ENCODE data around the gene ADGRD1.

DNA sequence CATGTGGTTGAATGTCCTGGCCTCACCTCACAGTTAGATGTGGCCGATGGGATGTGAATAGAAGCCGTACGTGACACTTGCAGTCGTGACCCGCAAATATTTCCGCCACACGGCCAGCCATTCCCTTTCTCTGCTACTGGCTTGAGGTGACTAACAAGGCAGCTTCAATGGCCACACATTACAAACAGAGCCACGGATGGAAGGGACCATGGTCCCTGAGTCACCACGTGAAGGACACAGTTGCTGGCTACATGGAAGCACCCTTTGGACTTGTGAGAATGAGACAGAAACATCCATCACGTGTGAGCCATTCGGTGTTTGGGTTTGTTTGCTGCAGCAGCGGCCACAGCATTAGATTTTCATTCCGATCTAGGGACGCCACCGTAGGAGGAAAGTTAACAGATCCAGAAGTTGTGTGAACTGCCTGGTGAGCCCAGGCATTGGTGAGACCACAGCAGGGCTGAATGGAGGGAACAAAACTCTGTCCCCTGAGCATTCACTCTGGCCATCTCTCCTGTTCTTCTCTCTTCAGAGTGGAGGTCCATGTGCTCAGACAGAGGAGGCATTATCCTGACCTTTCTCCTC lies 33.5 kb upstream of the ADGRD1 start:
- TF ChIP-seq, protein P1, sequence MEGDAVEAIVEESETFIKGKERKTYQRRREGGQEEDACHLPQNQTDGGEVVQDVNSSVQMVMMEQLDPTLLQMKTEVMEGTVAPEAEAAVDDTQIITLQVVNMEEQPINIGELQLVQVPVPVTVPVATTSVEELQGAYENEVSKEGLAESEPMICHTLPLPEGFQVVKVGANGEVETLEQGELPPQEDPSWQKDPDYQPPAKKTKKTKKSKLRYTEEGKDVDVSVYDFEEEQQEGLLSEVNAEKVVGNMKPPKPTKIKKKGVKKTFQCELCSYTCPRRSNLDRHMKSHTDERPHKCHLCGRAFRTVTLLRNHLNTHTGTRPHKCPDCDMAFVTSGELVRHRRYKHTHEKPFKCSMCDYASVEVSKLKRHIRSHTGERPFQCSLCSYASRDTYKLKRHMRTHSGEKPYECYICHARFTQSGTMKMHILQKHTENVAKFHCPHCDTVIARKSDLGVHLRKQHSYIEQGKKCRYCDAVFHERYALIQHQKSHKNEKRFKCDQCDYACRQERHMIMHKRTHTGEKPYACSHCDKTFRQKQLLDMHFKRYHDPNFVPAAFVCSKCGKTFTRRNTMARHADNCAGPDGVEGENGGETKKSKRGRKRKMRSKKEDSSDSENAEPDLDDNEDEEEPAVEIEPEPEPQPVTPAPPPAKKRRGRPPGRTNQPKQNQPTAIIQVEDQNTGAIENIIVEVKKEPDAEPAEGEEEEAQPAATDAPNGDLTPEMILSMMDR (IDR thresholded peaks at IDR 0.05) = no peak
- no peak for TF ChIP-seq POLR2A (IDR thresholded peaks at IDR 0.05; ENCODE audit: low read depth)
- TF ChIP-seq POLR2AphosphoS5 (IDR thresholded peaks at IDR 0.05) = no peak

All from esophagus muscularis mucosa (tissue), 3 donors.